Activated CD4-positive, alpha-beta T cell treated with anti-CD3 and anti-CD28 coated beads for 48 hours (primary cell): Measurements from ENCODE around the gene ZNF566.
"Not testable (repeated sequence)": the region's sequence is repeated elsewhere in the genome, so short reads cannot be mapped to it uniquely, and the experiment has no call there.

Experiments
- DNase-seq: peaks from one replicate; pipeline ENCODE4 v3.0.0-alpha.2; 2020

The ZNF566 gene

GRCh38 chr19:36489118-36489919 is at the start of gene ZNF566:
TSS of gene ZNF566 (minus strand) at chr19:36489561. CDS start at chr19:36476557, 13,004 bp downstream.
- DNase-seq, result peak; percentile 96

GRCh38 chr19:36528921-36529518 is 39.7 kb upstream of the ZNF566 start:
- DNase-seq, result peak; percentile 50

- peak; percentile 95 for DNase-seq
These were observed 39.0 kb upstream of the ZNF566 start, which contains the start of gene ZNF260 for GRCh38 chr19:36528194-36528920. TSS of gene ZNF260 (minus strand) at chr19:36528271. CDS start at chr19:36515238, 13,033 bp downstream.

- DNase-seq, result no peak
These were observed 38.5 kb upstream of the ZNF566 start for GRCh38 chr19:36527873-36528193.

GRCh38 chr19:36527341-36527740 is 38.0 kb upstream of the ZNF566 start:
- no peak for DNase-seq

- DNase-seq, result no peak
These were observed 37.2 kb upstream of the ZNF566 start for GRCh38 chr19:36526581-36526980.

- DNase-seq, result no peak
These were observed 35.3 kb upstream of the ZNF566 start for GRCh38 chr19:36524617-36525016.

- no peak for DNase-seq
These were observed 24.8 kb upstream of the ZNF566 start for GRCh38 chr19:36514012-36514612.

- DNase-seq, result no peak
These were observed 19.0 kb upstream of the ZNF566 start for GRCh38 chr19:36508325-36508724.

- no peak for DNase-seq
These were observed 12.6 kb upstream of the ZNF566 start for GRCh38 chr19:36501973-36502372.

- DNase-seq, result no peak
These were observed 7.6 kb upstream of the ZNF566 start for GRCh38 chr19:36497001-36497400.

GRCh38 chr19:36492689-36493453 is 3.5 kb upstream of the ZNF566 start:
- DNase-seq, result peak; percentile 48

- not testable (repeated sequence) for DNase-seq
These were observed 1.5 kb upstream of the ZNF566 start for GRCh38 chr19:36490846-36491245.

- peak; percentile 78 for DNase-seq
These were observed 607 bp upstream of the ZNF566 start for GRCh38 chr19:36489920-36490415.

- DNase-seq, result no peak
These were observed 579 bp downstream of the ZNF566 start for GRCh38 chr19:36488846-36489117.

GRCh38 chr19:36488118-36488845 is 1.1 kb downstream of the ZNF566 start:
- DNase-seq, result no peak

GRCh38 chr19:36483653-36484052 is 5.7 kb downstream of the ZNF566 start:
- no peak for DNase-seq

GRCh38 chr19:36482876-36483275 is 6.5 kb downstream of the ZNF566 start:
- DNase-seq, result no peak

- no peak for DNase-seq
These were observed 29.3 kb downstream of the ZNF566 start for GRCh38 chr19:36460046-36460445.

- DNase-seq, result no peak
These were observed 32.5 kb downstream of the ZNF566 start for GRCh38 chr19:36456831-36457230.

- DNase-seq, result no peak
These were observed 40.2 kb downstream of the ZNF566 start for GRCh38 chr19:36449059-36449670.
